EL (cell line): Measurements from ENCODE around the gene WDPCP.
"Not testable (repeated sequence)": the region's sequence is repeated elsewhere in the genome, so short reads cannot be mapped to it uniquely, and the experiment has no call there.

ENCODE experiments used
- DNase-seq: peaks from one replicate; pipeline ENCODE4 v3.0.0-alpha.2; 2016

Gene WDPCP

GRCh38 chr2:63346411-63346810 is 241.9 kb downstream of the WDPCP start:
- no peak for DNase-seq

- DNase-seq = no peak
Measured at GRCh38 chr2:63345285-63345633, 243.0 kb downstream of the WDPCP start.

GRCh38 chr2:63344575-63345284 is 243.5 kb downstream of the WDPCP start:
- DNase-seq = no peak

- no peak for DNase-seq
Measured at GRCh38 chr2:63343397-63344109, 244.7 kb downstream of the WDPCP start.

- DNase-seq = no peak
Measured at GRCh38 chr2:63340443-63340842, 247.8 kb downstream of the WDPCP start.

- DNase-seq = no peak
Measured at GRCh38 chr2:63334910-63335309, 253.4 kb downstream of the WDPCP start.

- no peak for DNase-seq
Measured at GRCh38 chr2:63326473-63326872, 261.8 kb downstream of the WDPCP start.

- DNase-seq = not testable (repeated sequence)
Measured at GRCh38 chr2:63323662-63324061, 264.6 kb downstream of the WDPCP start.

GRCh38 chr2:63321973-63322372 is 266.3 kb downstream of the WDPCP start:
- not testable (repeated sequence) for DNase-seq

- no peak for DNase-seq
Measured at GRCh38 chr2:63320669-63321068, 267.6 kb downstream of the WDPCP start.

GRCh38 chr2:63310614-63311013 is 277.7 kb downstream of the WDPCP start:
- DNase-seq = no peak

GRCh38 chr2:63301481-63301880 is 286.8 kb downstream of the WDPCP start:
- no peak for DNase-seq

GRCh38 chr2:63300835-63301234 is 287.4 kb downstream of the WDPCP start:
- DNase-seq = no peak

- DNase-seq = no peak
Measured at GRCh38 chr2:63287956-63288355, 300.3 kb downstream of the WDPCP start.

GRCh38 chr2:63286520-63286919 is 301.8 kb downstream of the WDPCP start:
- not testable (repeated sequence) for DNase-seq

- no peak for DNase-seq
Measured at GRCh38 chr2:63283273-63283672, 305.0 kb downstream of the WDPCP start.

- DNase-seq = no peak
Measured at GRCh38 chr2:63272560-63272959, 315.7 kb downstream of the WDPCP start.

- DNase-seq = no peak
Measured at GRCh38 chr2:63270717-63271116, 317.6 kb downstream of the WDPCP start.

- no peak for DNase-seq
Measured at GRCh38 chr2:63268946-63269345, 319.3 kb downstream of the WDPCP start.

- no peak for DNase-seq
Measured at GRCh38 chr2:63261137-63261621, 327.1 kb downstream of the WDPCP start.

- no peak for DNase-seq
Measured at GRCh38 chr2:63257473-63257872, 330.8 kb downstream of the WDPCP start.

GRCh38 chr2:63249161-63249560 is 339.1 kb downstream of the WDPCP start:
- DNase-seq = no peak

- DNase-seq = no peak
Measured at GRCh38 chr2:63242747-63243146, 345.5 kb downstream of the WDPCP start.

GRCh38 chr2:63225964-63226686 is 362.2 kb downstream of the WDPCP start:
- DNase-seq = no peak
